Astrocyte of the spinal cord (primary cell): ENCODE measurements around the gene CD82.

Experiments
- DNase-seq: peaks from one replicate; pipeline ENCODE4 v3.0.0; 2011; ENCODE audit warnings: low read depth, low spot score
- H3K4me3 ChIP-seq: 2 replicates; pipeline ENCODE4 v1.5.1; 2011; ENCODE audit warnings: low read depth, mild to moderate bottlenecking, low read length, moderate library complexity
- in situ Hi-C: cut with HindIII; loops from 2 replicates; pipeline ENCODE4 v1.10.0; 2017; ENCODE audit warnings: low sequenced_read_pairs
- TF ChIP-seq, protein P1 (sequence below): IDR thresholded peaks from 2 replicates; pipeline ENCODE4 v1.5.1; 2012; ENCODE audit warnings: low read depth, mild to moderate bottlenecking, low read length, inconsistent platforms

CD82 gene

DNA sequence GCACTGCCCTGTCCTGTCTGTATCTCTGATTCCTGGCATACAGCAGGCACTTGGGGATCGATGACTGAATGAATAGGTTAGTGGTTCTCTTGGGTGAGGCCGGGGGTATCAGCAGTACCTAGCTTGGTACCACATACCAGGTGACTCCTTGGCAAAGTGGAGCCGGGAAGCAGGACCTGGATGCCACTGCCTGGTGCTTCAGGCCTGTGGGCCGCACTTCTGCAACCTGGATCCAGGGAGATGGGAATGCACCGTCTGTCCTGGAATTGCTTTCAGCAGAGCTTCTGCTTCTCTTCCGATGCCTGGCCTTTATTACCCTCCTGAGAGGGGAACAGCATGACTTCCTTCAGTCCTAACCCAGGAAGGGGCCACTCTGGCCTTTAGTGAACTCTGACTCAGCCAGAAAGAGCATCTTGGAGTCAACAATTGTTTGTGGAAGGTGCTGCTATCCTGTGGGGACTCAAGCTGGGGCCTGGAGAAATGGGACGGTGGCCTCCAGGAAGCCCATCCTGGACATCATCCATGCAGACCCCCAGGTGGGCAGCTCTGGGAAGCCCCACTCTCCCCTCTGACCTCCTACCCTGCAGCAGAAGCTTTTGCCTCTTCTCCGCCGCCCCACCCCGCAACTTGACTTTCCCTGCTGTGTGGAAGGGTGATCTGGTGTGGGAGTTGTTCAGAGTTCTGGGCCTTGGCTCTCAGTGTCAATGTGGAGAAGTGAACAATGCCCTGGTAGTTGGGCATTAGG lies 5.1 kb downstream of the CD82 start:
- no peak overlapping the region for H3K4me3 ChIP-seq

DNA sequence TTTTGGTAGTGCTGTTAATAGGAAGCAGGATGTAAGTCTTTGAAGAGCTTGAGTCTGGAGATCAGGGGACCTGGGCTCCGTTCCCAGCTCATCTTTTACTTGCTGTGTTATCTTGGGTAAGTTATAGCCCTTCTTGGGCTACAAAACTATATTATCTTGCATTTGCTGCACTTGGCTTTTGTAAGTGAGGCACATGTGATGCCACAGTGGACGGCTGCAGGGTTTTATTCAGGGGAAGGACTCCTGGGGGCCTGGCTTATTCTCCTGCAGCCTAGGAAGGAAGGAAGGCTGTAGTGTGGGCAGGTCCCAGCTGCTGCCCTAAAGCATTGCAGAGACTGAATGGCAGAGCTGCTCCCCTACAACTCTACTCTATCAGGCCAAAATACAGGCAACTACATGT lies 6.4 kb downstream of the CD82 start:
- no peak for DNase-seq
- in situ Hi-C loops: no loop called here
- H3K4me3 ChIP-seq: no peak overlapping the region
- TF ChIP-seq, protein P1, sequence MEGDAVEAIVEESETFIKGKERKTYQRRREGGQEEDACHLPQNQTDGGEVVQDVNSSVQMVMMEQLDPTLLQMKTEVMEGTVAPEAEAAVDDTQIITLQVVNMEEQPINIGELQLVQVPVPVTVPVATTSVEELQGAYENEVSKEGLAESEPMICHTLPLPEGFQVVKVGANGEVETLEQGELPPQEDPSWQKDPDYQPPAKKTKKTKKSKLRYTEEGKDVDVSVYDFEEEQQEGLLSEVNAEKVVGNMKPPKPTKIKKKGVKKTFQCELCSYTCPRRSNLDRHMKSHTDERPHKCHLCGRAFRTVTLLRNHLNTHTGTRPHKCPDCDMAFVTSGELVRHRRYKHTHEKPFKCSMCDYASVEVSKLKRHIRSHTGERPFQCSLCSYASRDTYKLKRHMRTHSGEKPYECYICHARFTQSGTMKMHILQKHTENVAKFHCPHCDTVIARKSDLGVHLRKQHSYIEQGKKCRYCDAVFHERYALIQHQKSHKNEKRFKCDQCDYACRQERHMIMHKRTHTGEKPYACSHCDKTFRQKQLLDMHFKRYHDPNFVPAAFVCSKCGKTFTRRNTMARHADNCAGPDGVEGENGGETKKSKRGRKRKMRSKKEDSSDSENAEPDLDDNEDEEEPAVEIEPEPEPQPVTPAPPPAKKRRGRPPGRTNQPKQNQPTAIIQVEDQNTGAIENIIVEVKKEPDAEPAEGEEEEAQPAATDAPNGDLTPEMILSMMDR: no peak

More for the DNA sequence above, 5.1 kb downstream of the CD82 start:
- DNase-seq: no peak
- in situ Hi-C loops: no loop called here
- TF ChIP-seq, protein P1: no peak

- TF ChIP-seq, protein P1: no peak
- no peak overlapping the region for H3K4me3 ChIP-seq
- in situ Hi-C loops: no loop called here
- no peak for DNase-seq
Observed at GRCh38 chr11:44572436-44572835, 7.0 kb downstream of the CD82 start.

DNA sequence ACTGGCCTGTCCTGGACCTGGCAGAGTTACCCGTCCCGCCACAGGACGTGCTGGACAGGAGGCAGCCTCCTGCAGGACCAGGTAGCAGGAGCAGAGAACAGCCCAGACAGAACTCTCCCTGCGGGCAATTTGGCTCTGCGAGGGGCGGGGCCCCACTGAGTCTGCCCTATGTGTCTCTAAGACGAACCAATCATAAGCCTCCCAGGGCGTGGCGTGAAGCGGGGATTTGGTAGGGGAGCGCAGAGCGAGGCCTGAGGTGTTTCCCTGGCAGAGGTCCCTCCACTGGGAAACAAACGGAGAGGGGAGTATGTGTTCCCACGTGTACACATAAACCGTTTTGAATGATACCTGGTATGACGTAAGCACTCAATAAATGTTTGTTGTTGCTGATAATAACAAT lies 7.4 kb downstream of the CD82 start:
- in situ Hi-C loops: no loop called here
- TF ChIP-seq, protein P1: no peak
- no peak for DNase-seq
- H3K4me3 ChIP-seq: no peak overlapping the region

DNA sequence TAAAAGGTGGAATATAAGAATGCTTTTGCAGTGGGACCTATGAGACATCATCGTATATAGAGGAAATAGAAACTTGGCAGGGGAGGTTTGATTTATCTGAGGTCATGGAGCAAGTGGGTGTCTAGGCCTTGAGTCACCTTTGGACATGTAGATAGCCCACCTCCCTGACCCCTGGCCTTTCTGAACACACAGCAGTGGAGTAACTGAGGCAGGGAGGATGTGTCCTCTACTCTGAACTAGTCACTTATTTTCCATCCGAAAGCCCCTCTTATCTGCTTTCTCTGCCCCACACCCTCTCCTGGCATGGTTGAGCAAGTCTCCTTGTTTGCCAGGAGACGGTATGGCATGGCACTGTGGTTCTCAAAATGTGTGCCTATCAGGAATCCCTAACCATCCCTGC lies 7.9 kb downstream of the CD82 start:
- DNase-seq: no peak
- TF ChIP-seq, protein P1: no peak
- in situ Hi-C loops: no loop called here

DNA sequence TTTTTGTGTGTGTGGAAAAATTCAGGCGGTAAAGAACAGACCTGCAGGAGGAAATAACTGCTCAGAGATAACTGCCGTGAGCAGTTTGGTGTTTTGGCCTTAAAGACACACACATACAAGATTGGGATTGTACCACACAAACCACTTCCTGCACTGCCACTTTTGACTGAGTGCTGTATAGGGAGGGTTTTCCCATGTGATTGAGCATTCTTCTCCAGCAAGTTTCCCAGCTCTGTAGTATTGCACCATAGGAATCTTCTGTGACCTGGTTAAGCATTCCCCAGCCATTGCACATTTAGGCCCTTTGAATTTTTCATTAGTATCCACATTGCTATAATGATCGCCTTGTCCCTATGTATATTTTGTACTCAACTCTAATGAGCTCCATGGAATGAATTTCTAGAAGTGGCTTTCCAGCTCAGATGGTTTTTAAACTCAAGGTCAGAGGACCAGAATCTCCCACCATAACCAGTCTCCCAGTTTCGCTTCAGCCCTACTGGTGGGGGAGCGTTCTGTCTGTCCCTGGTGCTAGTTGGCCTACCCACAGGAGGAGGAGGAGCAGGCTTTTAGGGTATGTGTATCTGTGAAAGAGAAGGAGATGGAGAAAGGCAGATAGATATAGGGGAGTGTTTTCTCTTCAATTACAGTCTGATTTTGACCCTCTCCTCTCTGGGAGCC lies 9.3 kb downstream of the CD82 start:
- DNase-seq: peak; percentile 88
- in situ Hi-C loops: no loop called here
- TF ChIP-seq, protein P1: no peak
- H3K4me3 ChIP-seq: no peak overlapping the region

More for the DNA sequence above, 7.9 kb downstream of the CD82 start:
- H3K4me3 ChIP-seq: no peak overlapping the region
